PC-9 (cell line): ENCODE measurements around the gene SRL. TPM values are rescaled to one million over a fixed set of nuclear protein-coding genes. Genes with fewer than 3 reads are reported as not detected.
A peak's percentile ranks its signal among the peaks of the same experiment; 100 is the strongest.

ENCODE experiments used
- BruUV-seq: library from RNA; stranded (reverse); fragments of 400-500 nt; replicated peaks from 2 replicates; lab custom pipeline; 2021; lab: Mats Ljungman, UMichigan
- CTCF ChIA-PET: fragments of 300-600 bp; sonication (Branson Sonifier 250); formaldehyde crosslinking; loops from one replicate; lab custom pipeline; 2022; ENCODE audit warnings: antibody characterized with exemption; lab: Charles Lee
- POLR2A ChIA-PET: fragments of 300-600 bp; sonication (Branson Sonifier 250); formaldehyde crosslinking; loops from one replicate; lab custom pipeline; 2022; ENCODE audit warnings: antibody characterized with exemption; ENCODE audit not compliant: unreplicated experiment; lab: Charles Lee
- DNase-seq, 2 experiments: peaks; one replicate each; pipeline versions ENCODE4 v3.0.0 to v3.0.0-alpha.2; 2015 to 2022; ENCODE audit warnings: mixed read lengths in 1 of 2
- H2AFZ ChIP-seq: fragments of 200-600 bp; sonication (generic); 2 replicates; pipeline ENCODE4 v1.8.1; 2017; ENCODE audit warnings: antibody characterized with exemption
- H3F3A ChIP-seq: fragments of 200-600 bp; sonication (generic); 2 replicates; pipeline ENCODE4 v1.8.1; 2017; ENCODE audit warnings: antibody characterized with exemption, mild to moderate bottlenecking, low read depth; ENCODE audit not compliant: insufficient read depth
- H3K27ac ChIP-seq: fragments of 200-600 bp; sonication (generic); 2 replicates; pipeline ENCODE4 v1.6.1; 2016; ENCODE audit warnings: mixed run types
- H3K27me3 ChIP-seq: fragments of 200-600 bp; sonication (generic); 2 replicates; pipeline ENCODE4 v1.6.1; 2016; ENCODE audit warnings: low read depth, mixed run types; ENCODE audit not compliant: insufficient read depth
- H3K36me3 ChIP-seq: fragments of 200-600 bp; sonication (generic); 2 replicates; pipeline ENCODE4 v1.6.1; 2016; ENCODE audit warnings: low read depth, mixed run types
- H3K4me1 ChIP-seq: fragments of 200-600 bp; sonication (generic); replicated peaks from 2 replicates; pipeline ENCODE4 v1.6.1; 2016; ENCODE audit warnings: mixed run types; ENCODE audit not compliant: insufficient read depth
- H3K4me2 ChIP-seq: fragments of 200-600 bp; sonication (generic); 2 replicates; pipeline ENCODE4 v1.6.1; 2017; ENCODE audit warnings: mixed run types
- H3K4me3 ChIP-seq: fragments of 200-600 bp; sonication (generic); 2 replicates; pipeline ENCODE4 v1.6.1; 2016; ENCODE audit warnings: mixed run types
- H3K79me2 ChIP-seq: fragments of 200-600 bp; sonication (generic); 2 replicates; pipeline ENCODE4 v1.6.1; 2017; ENCODE audit warnings: low read depth, mixed run types
- H3K9me2 ChIP-seq: fragments of 200-600 bp; sonication (generic); 2 replicates; pipeline ENCODE4 v1.8.1; 2017; ENCODE audit warnings: mild to moderate bottlenecking; ENCODE audit not compliant: insufficient read depth
- H3K9me3 ChIP-seq: fragments of 200-600 bp; sonication (generic); 2 replicates; pipeline ENCODE4 v1.8.1; 2016; ENCODE audit warnings: low read depth; ENCODE audit not compliant: insufficient read depth
- H4K20me1 ChIP-seq: fragments of 200-600 bp; sonication (generic); 2 replicates; pipeline ENCODE4 v1.8.1; 2017; ENCODE audit not compliant: insufficient read depth
- EZH2 ChIP-seq: fragments of 200-600 bp; sonication (generic); IDR thresholded peaks from 2 replicates; pipeline ENCODE4 v1.8.0; 2017; ENCODE audit warnings: antibody characterized with exemption, low read depth
- intact Hi-C: fragments of 100-400 bp; cut with micrococcal nuclease; formaldehyde crosslinking; loops from one replicate; pipeline ENCODE4 v1.10.0; 2022; ENCODE audit not compliant: unreplicated experiment
- total RNA-seq: library from RNA; stranded (reverse); gene quantifications from 2 replicates; pipeline ENCODE4 v1.2.3, GENCODE V29; 2021
- TF ChIP-seq, protein P1 (sequence below): fragments of 200-600 bp; sonication (generic); conservative IDR thresholded peaks from 2 replicates; pipeline ENCODE4 v1.6.1; 2017; ENCODE audit warnings: mixed run types, antibody characterized with exemption, mild to moderate bottlenecking, moderate library complexity

SRL gene
- total RNA-seq, 1 experiment from 2014 or later, result not detected

DNA sequence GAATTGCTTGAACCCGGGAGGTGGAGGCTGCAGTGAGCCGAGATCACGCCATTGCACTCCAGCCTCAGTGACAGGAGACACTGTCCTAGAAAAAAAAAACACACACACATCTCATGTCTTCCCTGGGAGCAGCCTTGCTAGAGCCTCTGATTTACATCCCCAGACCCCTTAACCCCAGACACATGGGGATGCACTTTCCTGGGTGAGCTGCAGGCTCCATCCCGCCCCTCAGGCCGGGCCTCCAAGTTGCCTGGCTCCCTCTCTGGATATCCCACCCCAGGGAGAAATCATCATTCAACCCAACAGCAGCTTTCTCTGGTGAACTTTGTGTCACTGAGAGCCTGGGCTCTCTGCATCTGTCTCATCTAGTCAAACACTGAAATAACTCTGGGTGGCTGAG is 21.5 kb downstream of the SRL start:
- H3K27me3 ChIP-seq, result no peaks in the 10 kb centered on the region
- H3K4me3 ChIP-seq, result no peak overlapping the region
- no peaks in the 10 kb centered on the region for H3K9me2 ChIP-seq
- H3K79me2 ChIP-seq, result no peaks in the 10 kb centered on the region
- POLR2A ChIA-PET, result no interaction called here
- no peak overlapping the region for H3K27ac ChIP-seq
- no TSS peak for BruUV-seq
- no peaks in the 10 kb centered on the region for H3K9me3 ChIP-seq
- DNase-seq, result no peak
- H3F3A ChIP-seq, result no peaks in the 10 kb centered on the region
- no peak overlapping the region for H2AFZ ChIP-seq
- intact Hi-C loops, result no loop called here
- H3K4me1 ChIP-seq, result no peaks in the 10 kb centered on the region
- no peaks in the 10 kb centered on the region for H4K20me1 ChIP-seq
- TF ChIP-seq, protein P1, sequence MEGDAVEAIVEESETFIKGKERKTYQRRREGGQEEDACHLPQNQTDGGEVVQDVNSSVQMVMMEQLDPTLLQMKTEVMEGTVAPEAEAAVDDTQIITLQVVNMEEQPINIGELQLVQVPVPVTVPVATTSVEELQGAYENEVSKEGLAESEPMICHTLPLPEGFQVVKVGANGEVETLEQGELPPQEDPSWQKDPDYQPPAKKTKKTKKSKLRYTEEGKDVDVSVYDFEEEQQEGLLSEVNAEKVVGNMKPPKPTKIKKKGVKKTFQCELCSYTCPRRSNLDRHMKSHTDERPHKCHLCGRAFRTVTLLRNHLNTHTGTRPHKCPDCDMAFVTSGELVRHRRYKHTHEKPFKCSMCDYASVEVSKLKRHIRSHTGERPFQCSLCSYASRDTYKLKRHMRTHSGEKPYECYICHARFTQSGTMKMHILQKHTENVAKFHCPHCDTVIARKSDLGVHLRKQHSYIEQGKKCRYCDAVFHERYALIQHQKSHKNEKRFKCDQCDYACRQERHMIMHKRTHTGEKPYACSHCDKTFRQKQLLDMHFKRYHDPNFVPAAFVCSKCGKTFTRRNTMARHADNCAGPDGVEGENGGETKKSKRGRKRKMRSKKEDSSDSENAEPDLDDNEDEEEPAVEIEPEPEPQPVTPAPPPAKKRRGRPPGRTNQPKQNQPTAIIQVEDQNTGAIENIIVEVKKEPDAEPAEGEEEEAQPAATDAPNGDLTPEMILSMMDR, result no peak
- TF ChIP-seq EZH2, result no peak
- no peaks in the 10 kb centered on the region for H3K36me3 ChIP-seq
- H3K4me2 ChIP-seq, result no peak overlapping the region
- CTCF ChIA-PET, result no interaction called here

DNA sequence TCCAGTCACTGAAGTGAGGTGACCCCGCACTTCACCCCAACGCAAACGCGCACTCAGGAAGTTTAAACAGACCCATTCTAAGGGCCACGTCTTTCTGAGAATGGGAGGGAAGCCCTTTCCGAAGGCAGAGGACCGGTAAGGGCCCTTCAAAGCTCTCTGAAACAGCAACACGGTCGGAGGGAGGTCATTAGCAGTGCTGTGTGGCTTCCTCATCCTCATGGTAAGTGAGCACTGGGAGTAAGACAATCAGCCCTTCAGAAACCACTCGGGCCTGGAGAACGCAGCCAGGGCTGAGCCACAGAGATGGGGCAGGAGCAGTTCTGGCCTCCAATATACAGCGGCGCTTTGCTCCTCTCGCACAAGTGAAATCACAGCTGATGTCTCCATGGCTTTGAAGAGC is 23.7 kb downstream of the SRL start:
- Histone ChIP-seq H3K27me3 (no peaks in the 10 kb centered on the region), H3K36me3 (no peaks in the 10 kb centered on the region), H3K27ac (no peak overlapping the region), H4K20me1 (no peaks in the 10 kb centered on the region), H3K9me3 (no peaks in the 10 kb centered on the region), H3K4me3 (no peak overlapping the region), H3K9me2 (no peaks in the 10 kb centered on the region), H3K4me1 (peaks cover 15% of the 10 kb centered on the region), H2AFZ (no peak overlapping the region), H3K79me2 (no peaks in the 10 kb centered on the region), H3F3A (peaks cover 4% of the 10 kb centered on the region; the same call in 1 of the 2 replicates), H3K4me2 (no peak overlapping the region)
- DNase-seq, result peak in 1 of 2 experiments; percentile 3
- CTCF ChIA-PET, result interaction anchor here (0.5 kb wide), 1 partner anchor 167 kb away, joined by 4 read pairs; no protein-coding TSS in a partner anchor
- POLR2A ChIA-PET, result interaction anchor here (0.6 kb wide), 1 partner anchor 55 kb away, joined by 3 read pairs; no protein-coding TSS in a partner anchor
- intact Hi-C loops, result no loop called here
- no TSS peak for BruUV-seq
- no peak for TF ChIP-seq EZH2
- TF ChIP-seq, protein P1, result no peak

DNA sequence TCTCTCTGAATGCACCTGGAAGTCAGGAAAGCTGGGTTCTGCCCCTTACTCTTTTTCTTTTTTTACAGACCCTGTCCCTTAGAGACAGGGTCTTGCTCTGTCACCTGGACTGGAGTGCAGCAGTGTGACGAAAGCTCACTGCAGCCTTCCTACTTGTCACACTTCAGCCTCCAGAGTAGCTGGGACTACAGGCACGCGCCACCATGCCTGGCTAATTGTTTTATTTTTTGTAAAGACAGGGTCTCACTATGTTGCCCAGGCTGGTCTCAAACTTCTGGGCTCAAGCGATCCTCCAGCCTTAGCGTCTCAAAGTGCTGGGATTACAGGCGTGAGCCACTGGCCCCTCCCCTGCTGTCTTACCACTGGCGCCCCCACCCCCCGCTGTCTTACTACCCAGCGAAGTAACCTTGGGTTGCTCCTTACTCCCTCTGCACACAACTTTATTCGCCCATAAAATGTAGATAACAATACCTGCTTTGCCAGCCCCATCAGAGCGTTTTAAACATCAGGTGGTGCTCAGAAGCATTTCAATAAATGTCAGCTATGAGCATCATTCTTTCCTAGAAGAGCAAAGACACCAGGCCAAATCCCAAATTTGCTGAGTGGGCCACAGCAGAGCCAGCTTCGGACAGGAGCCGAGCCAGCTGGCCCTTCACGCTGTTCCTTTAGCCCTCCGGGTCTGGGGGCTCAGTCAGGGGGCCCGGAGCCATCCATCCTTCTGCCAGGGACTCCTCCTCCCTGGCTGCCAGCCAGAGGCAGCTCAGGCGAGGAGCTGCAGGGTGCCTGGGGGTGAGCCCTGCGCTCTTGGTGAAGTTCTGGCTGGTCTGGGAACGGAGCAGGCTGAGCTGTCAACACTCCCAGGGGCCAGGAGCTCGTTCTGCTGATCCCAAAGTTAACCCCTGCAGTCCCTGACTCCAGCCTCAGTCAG is 24.4 kb downstream of the SRL start:
- Histone ChIP-seq H3K4me3 (no peak overlapping the region), H3K36me3 (no peaks in the 10 kb centered on the region), H3K79me2 (no peaks in the 10 kb centered on the region), H3K4me1 (peaks cover 23% of the 10 kb centered on the region), H3K4me2 (no peak overlapping the region), H3K9me3 (no peaks in the 10 kb centered on the region), H3F3A (peaks cover 4% of the 10 kb centered on the region; the same call in 1 of the 2 replicates), H4K20me1 (no peaks in the 10 kb centered on the region), H2AFZ (no peak overlapping the region), H3K9me2 (no peaks in the 10 kb centered on the region; the same call in 1 of the 2 replicates), H3K27ac (no peak overlapping the region), H3K27me3 (no peaks in the 10 kb centered on the region)
- DNase-seq, result peak in 1 of 2 experiments; percentile 20
- intact Hi-C loops, result no loop called here
- TF ChIP-seq, protein P1, result no peak
- TF ChIP-seq EZH2, result no peak
- BruUV-seq, result no TSS peak
- ChIA-PET CTCF (interaction anchor here (0.6 kb wide), 1 partner anchor 185 kb away, joined by 3 read pairs; no protein-coding TSS in a partner anchor), POLR2A (no interaction called here)
